CD4-positive, alpha-beta memory T cell (primary cell): ENCODE results near the gene DIP2C. TPM values are rescaled to one million over a fixed set of nuclear protein-coding genes. Genes with fewer than 3 reads are reported as not detected.
"Not testable (repeated sequence)": the region's sequence is repeated elsewhere in the genome, so short reads cannot be mapped to it uniquely, and the experiment has no call there.

Experiments used
- CTCF ChIA-PET: fragments of 350-600 bp; sonication (Branson Sonifier 250); formaldehyde crosslinking; loops from one replicate; lab custom pipeline; 2021; ENCODE audit warnings: inconsistent platforms; ENCODE audit not compliant: partially characterized antibody; lab: Charles Lee
- POLR2A ChIA-PET: fragments of 350-600 bp; sonication (Branson Sonifier 250); formaldehyde crosslinking; loops from one replicate; lab custom pipeline; 2021; ENCODE audit not compliant: partially characterized antibody; lab: Charles Lee
- DNase-seq, 5 donors: peaks; one replicate each; pipeline versions ENCODE4 v3.0.0 to v3.0.0-alpha.2; 2020 to 2022; ENCODE audit warnings: mixed read lengths in 1 of 5
- H3K27ac ChIP-seq: one replicate; pipeline ENCODE4 v1.7.0; 2013; ENCODE audit warnings: low read depth, low read length
- H3K27me3 ChIP-seq: 2 replicates; pipeline ENCODE4 v1.7.0; 2013; ENCODE audit warnings: mild to moderate bottlenecking, low read length, moderate library complexity; ENCODE audit not compliant: insufficient read depth
- H3K36me3 ChIP-seq: 2 replicates; pipeline ENCODE4 v1.7.0; 2013; ENCODE audit warnings: mild to moderate bottlenecking, low read length, moderate library complexity; ENCODE audit not compliant: insufficient read depth
- H3K4me1 ChIP-seq: 2 replicates; pipeline ENCODE4 v1.7.0; 2013; ENCODE audit warnings: mild to moderate bottlenecking, low read length, moderate library complexity; ENCODE audit not compliant: insufficient read depth
- H3K4me3 ChIP-seq, 2 donors: one replicate each; pipeline ENCODE4 v1.7.0; 2013; ENCODE audit warnings: low read length in 2 of 2, mild to moderate bottlenecking in 1 of 2
- H3K9me3 ChIP-seq, 2 donors: one replicate each; pipeline ENCODE4 v1.7.0; 2013; ENCODE audit warnings: low read length in 2 of 2, control low read depth in 1 of 2; ENCODE audit not compliant: control insufficient read depth in 1 of 2
- H3K27ac Mint-ChIP-seq, 7 donors: one replicate each; pipeline ENCODE4 v1.8.0; 2020 to 2021; ENCODE audit warnings: mixed read lengths in 7 of 7, mild to moderate bottlenecking in 6 of 7, inconsistent platforms in 3 of 7, moderate library complexity in 3 of 7
- H3K27me3 Mint-ChIP-seq, 2 donors: one replicate each; pipeline ENCODE4 v1.8.0; 2020 to 2021; ENCODE audit warnings: mixed read lengths in 2 of 2
- H3K36me3 Mint-ChIP-seq, 2 donors: one replicate each; pipeline ENCODE4 v1.8.0; 2020 to 2021; ENCODE audit warnings: mixed read lengths in 2 of 2, inconsistent platforms in 1 of 2, mild to moderate bottlenecking in 1 of 2
- H3K4me1 Mint-ChIP-seq, 4 donors: one replicate each; pipeline ENCODE4 v1.8.0; 2020 to 2021; ENCODE audit warnings: mixed read lengths in 4 of 4, mild to moderate bottlenecking in 1 of 4
- H3K4me3 Mint-ChIP-seq, 8 donors: one replicate each; pipeline ENCODE4 v1.8.0; 2020 to 2021; ENCODE audit warnings: mixed read lengths in 8 of 8, mild to moderate bottlenecking in 7 of 8, moderate library complexity in 6 of 8, inconsistent platforms in 3 of 8
- H3K9me3 Mint-ChIP-seq, 8 donors: one replicate each; pipeline ENCODE4 v1.8.0; 2020 to 2021; ENCODE audit warnings: mixed read lengths in 8 of 8, mild to moderate bottlenecking in 5 of 8, inconsistent platforms in 3 of 8, moderate library complexity in 1 of 8
- intact Hi-C: fragments of 100-400 bp; cut with micrococcal nuclease; formaldehyde crosslinking; loops from one replicate; pipeline ENCODE4 v1.15.1; 2023
- polyA plus RNA-seq, 2 donors: library from polyadenylated mRNA; unstranded; fragments of 300-500 nt; fragmentation: Illumina TruSeq; gene quantifications; one replicate each; pipeline ENCODE4 v1.2.3, GENCODE V29; 2021
- total RNA-seq, 2 experiments: library from RNA; stranded (reverse); gene quantifications; one replicate each; pipeline ENCODE4 v1.2.3, GENCODE V29; 2021

The DIP2C gene
- total and polyA plus RNA-seq, 4 experiments from 2014 or later = 1.1 to 6.0 (median 3.9) TPM

- CTCF ChIA-PET = interaction anchor here (1.0 to 1.6 kb wide), 2 partner anchors 16 to 34 kb away, joined by 3 read pairs; no protein-coding TSS in a partner anchor
- intact Hi-C loops = loop anchor here (1.0 to 5.0 kb wide), 2 partner anchors 14 to 35 kb away; no protein-coding TSS in a partner anchor
- POLR2A ChIA-PET = interaction anchor here (1.0 to 2.4 kb wide), 4 partner anchors 14 to 108 kb away, joined by 3 to 17 read pairs (median 8); no protein-coding TSS in a partner anchor
- no peak overlapping the region for H3K4me3 ChIP-seq
- H3K27ac ChIP-seq = no peak overlapping the region
- Mint-ChIP-seq H3K4me3 (peak overlapping the region; percentile 32 to 80 (median 69)), H3K36me3 (peaks cover 0 to 17% of the 10 kb centered on the region in 2 donors), H3K9me3 (peaks cover 0 to 2% (median 0%) of the 10 kb centered on the region in 8 donors), H3K4me1 (peaks cover 33 to 66% (median 51%) of the 10 kb centered on the region in 4 donors), H3K27ac (peak overlapping the region; percentile 74 to 96 (median 85)), H3K27me3 (no peaks in the 10 kb centered on the region)
- H3K27me3 ChIP-seq = no peaks in the 10 kb centered on the region
- DNase-seq = peak in 3 of 5 donors; percentile 31 to 62 (median 45)
- H3K4me1 ChIP-seq = peaks cover 60% of the 10 kb centered on the region
- H3K9me3 ChIP-seq = no peaks in the 10 kb centered on the region
- H3K36me3 ChIP-seq = no peaks in the 10 kb centered on the region
Observed at GRCh38 chr10:436911-437665, 252.4 kb downstream of the DIP2C start.

- Histone ChIP-seq H3K4me1 (peaks cover 64% of the 10 kb centered on the region), H3K9me3 (no peaks in the 10 kb centered on the region), H3K4me3 (no peak overlapping the region), H3K27me3 (no peaks in the 10 kb centered on the region), H3K36me3 (no peaks in the 10 kb centered on the region), H3K27ac (no peak overlapping the region)
- Mint-ChIP-seq H3K4me3 (no peak overlapping the region), H3K27me3 (no peaks in the 10 kb centered on the region), H3K36me3 (peaks cover 0 to 17% of the 10 kb centered on the region in 2 donors), H3K4me1 (peaks cover 34 to 72% (median 57%) of the 10 kb centered on the region in 4 donors), H3K9me3 (peaks cover 0 to 8% (median under 1%) of the 10 kb centered on the region in 8 donors), H3K27ac (no peak overlapping the region)
- DNase-seq = no peak
- CTCF ChIA-PET = interaction anchor here (1.0 kb wide), 1 partner anchor 35 kb away, joined by 3 read pairs; no protein-coding TSS in a partner anchor
- intact Hi-C loops = loop anchor here (5.0 kb wide), 1 partner anchor 36 kb away; no protein-coding TSS in a partner anchor
- POLR2A ChIA-PET = interaction anchor here (2.0 to 2.4 kb wide), 2 partner anchors 15 to 34 kb away, joined by 12 to 17 read pairs; no protein-coding TSS in a partner anchor
Observed at GRCh38 chr10:436013-436697, 253.3 kb downstream of the DIP2C start.

DNA sequence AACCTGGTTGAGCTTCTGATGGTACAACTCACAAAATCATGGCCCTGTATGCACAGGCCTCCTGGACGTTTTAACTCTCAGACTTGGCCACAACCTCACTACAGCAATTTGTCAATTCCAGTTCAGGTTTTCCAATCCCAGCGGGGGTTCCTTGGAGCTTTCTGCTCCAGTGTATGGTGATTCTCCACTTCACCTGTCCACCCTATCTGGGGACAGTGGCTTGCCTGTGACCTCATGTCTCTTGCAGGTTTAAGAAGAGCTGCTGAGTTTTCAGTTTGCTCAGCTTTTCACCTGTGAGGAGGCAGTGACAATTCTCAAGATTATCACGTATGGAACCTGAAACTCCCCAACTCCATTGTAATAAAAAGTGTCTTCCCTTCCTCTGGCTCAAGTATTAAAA lies 254.1 kb downstream of the DIP2C start:
- H3K9me3 ChIP-seq = no peaks in the 10 kb centered on the region
- Mint-ChIP-seq H3K27ac (peak overlapping the region in 1 of 7 donors; percentile 72), H3K36me3 (peaks cover 0 to 17% of the 10 kb centered on the region in 2 donors), H3K9me3 (peaks cover 0 to 8% (median under 1%) of the 10 kb centered on the region in 8 donors), H3K27me3 (no peaks in the 10 kb centered on the region), H3K4me1 (peaks cover 34 to 72% (median 58%) of the 10 kb centered on the region in 4 donors), H3K4me3 (peak overlapping the region in 5 of 8 donors; percentile 64 to 83 (median 72))
- no peak overlapping the region for H3K27ac ChIP-seq
- H3K27me3 ChIP-seq = no peaks in the 10 kb centered on the region
- ChIA-PET CTCF (no interaction called here), POLR2A (interaction anchor here (0.8 to 1.8 kb wide), 3 partner anchors 15 to 35 kb away, joined by 3 to 6 read pairs (median 5); no protein-coding TSS in a partner anchor)
- no peaks in the 10 kb centered on the region for H3K36me3 ChIP-seq
- peaks cover 64% of the 10 kb centered on the region for H3K4me1 ChIP-seq
- intact Hi-C loops = loop anchor here (5.0 kb wide), 1 partner anchor 37 kb away; no protein-coding TSS in a partner anchor
- no peak for DNase-seq
- H3K4me3 ChIP-seq = no peak overlapping the region

DNA sequence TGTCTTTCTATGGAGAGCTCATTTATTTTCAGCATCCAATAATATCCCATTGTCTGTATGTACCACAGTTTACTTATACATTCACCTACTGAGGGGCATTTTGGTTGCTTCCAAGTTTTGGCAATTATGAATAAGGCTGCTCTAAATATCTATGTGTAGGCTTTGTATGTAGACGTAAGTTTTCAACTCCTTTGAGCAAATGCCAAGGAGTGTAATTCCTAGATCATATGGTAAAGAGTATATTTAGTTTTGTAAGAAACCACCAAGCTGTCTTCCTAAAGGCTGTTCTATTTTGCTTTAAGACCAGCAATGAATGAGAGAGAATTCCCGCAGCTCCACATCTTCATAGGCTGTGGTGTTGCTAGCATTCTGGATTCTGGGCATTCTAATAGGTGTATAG lies 259.8 kb downstream of the DIP2C start:
- Histone ChIP-seq H3K4me1 (peaks cover 18% of the 10 kb centered on the region), H3K4me3 (no peak overlapping the region), H3K9me3 (no peaks in the 10 kb centered on the region), H3K27ac (no peak overlapping the region), H3K27me3 (no peaks in the 10 kb centered on the region), H3K36me3 (no peaks in the 10 kb centered on the region)
- Mint-ChIP-seq H3K4me3 (no peak overlapping the region), H3K27ac (peak overlapping the region in 1 of 7 donors; percentile 10), H3K9me3 (peaks cover 0 to 8% (median under 1%) of the 10 kb centered on the region in 8 donors), H3K36me3 (peaks cover 0 to 4% of the 10 kb centered on the region in 2 donors), H3K27me3 (peaks cover 0 to 1% of the 10 kb centered on the region in 2 donors), H3K4me1 (peaks cover 30 to 45% (median 39%) of the 10 kb centered on the region in 4 donors)
- DNase-seq = no peak
- intact Hi-C loops = no loop called here
- POLR2A ChIA-PET = no interaction called here
- CTCF ChIA-PET = no interaction called here

DNA sequence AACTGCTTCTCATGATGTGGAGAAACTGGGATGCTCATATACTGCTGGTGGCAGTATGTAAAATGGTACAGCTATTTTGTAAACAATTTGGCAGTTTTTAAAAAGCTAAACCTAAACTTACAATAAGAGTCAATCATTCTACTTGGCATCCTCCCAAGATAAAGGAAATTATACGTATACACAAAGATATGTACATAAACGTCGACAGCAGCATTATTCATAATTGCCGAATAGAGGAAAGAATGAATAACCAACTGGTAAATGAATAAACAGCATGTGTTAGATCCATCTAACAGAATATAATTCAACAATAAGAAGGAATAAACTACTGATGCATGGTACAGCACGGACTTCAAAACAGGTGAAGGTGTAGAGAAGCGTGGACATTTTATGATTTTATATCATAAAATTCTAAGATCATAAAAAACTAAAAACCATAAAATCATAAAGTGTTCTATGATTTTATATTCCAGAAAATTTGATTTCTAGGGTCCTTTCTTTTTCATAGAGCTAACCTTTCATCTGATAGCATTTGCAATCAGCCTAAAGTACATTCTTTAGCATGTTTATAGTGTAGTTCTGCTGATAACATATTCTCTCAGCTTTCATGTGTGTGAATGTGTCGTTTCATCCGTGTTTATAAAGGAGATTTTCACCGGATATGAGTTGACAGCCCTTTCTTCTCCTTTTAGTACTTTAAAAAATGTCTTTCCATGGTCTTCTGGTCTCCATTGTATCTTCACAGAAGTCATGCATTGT lies 261.5 kb downstream of the DIP2C start:
- peak overlapping the region in 1 of 7 donors; percentile 52 for H3K27ac Mint-ChIP-seq
- Histone ChIP-seq H3K4me1 (peaks cover 9% of the 10 kb centered on the region), H3K36me3 (no peaks in the 10 kb centered on the region), H3K27me3 (no peaks in the 10 kb centered on the region), H3K9me3 (no peaks in the 10 kb centered on the region), H3K27ac (no peak overlapping the region), H3K4me3 (no peak overlapping the region)
- DNase-seq = no peak
- intact Hi-C loops = no loop called here
- no peak overlapping the region for H3K4me3 Mint-ChIP-seq
- H3K4me1 Mint-ChIP-seq = peaks cover 24 to 34% (median 29%) of the 10 kb centered on the region in 4 donors
- ChIA-PET CTCF (no interaction called here), POLR2A (no interaction called here)
- H3K27me3 Mint-ChIP-seq = peaks cover 0 to 3% of the 10 kb centered on the region in 2 donors
- peaks cover 0 to 7% (median 0%) of the 10 kb centered on the region in 8 donors for H3K9me3 Mint-ChIP-seq
- peaks cover 0 to 4% of the 10 kb centered on the region in 2 donors for H3K36me3 Mint-ChIP-seq

DNA sequence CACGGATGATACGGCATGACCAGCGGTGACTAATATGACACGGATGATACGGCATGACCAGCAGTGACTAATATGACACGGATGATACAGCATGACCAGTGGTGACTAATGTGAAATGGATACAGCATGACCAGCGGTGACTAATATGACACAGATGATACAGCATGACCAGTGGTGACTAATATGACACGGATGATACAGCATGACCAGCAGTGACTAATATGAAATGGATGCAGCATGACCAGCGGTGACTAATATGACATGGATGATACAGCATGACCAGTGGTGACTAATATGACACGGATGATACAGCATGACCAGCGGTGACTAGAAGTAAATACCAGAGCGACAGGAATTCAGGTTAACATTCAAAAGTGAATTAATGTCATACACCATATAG lies 264.1 kb downstream of the DIP2C start:
- H3K27me3 Mint-ChIP-seq, H3K36me3 Mint-ChIP-seq, CTCF ChIA-PET, POLR2A ChIA-PET, H3K36me3 ChIP-seq, H3K27ac ChIP-seq, H3K27me3 ChIP-seq, H3K4me1 ChIP-seq, intact Hi-C loops, H3K9me3 ChIP-seq, H3K4me3 ChIP-seq, DNase-seq, H3K4me3 Mint-ChIP-seq, H3K9me3 Mint-ChIP-seq, H3K27ac Mint-ChIP-seq: not testable (repeated sequence)
- peaks cover 14 to 21% (median 19%) of the 10 kb centered on the region in 4 donors for H3K4me1 Mint-ChIP-seq
